ENCODE results near the gene GLCCI1.

GLCCI1 gene

GRCh38 chr7:7964691-7965090 lies 3.9 kb upstream of the GLCCI1 start:
- no peak for DNase-seq

GRCh38 chr7:7965301-7965700 lies 3.3 kb upstream of the GLCCI1 start:
- no peak for DNase-seq

- DNase-seq = no peak
These were observed 2.4 kb upstream of the GLCCI1 start for GRCh38 chr7:7966141-7966734.

- no peak for DNase-seq
These were observed 581 bp upstream of the GLCCI1 start for GRCh38 chr7:7967886-7968543.

GRCh38 chr7:7969306-7970236 lies 975 bp downstream of the GLCCI1 start:
- DNase-seq = no peak

- DNase-seq = no peak
These were observed 1.6 kb downstream of the GLCCI1 start for GRCh38 chr7:7970237-7970530.

- no peak for DNase-seq
These were observed 2.1 kb downstream of the GLCCI1 start for GRCh38 chr7:7970531-7971307.

- no peak for DNase-seq
These were observed 2.9 kb downstream of the GLCCI1 start for GRCh38 chr7:7971308-7972040.

- DNase-seq = no peak
These were observed 3.5 kb downstream of the GLCCI1 start for GRCh38 chr7:7972128-7972527.

GRCh38 chr7:7972922-7973594 lies 4.5 kb downstream of the GLCCI1 start:
- no peak for DNase-seq

- no peak for DNase-seq
These were observed 8.1 kb downstream of the GLCCI1 start for GRCh38 chr7:7976677-7977076.

GRCh38 chr7:7977774-7978173 lies 9.2 kb downstream of the GLCCI1 start:
- DNase-seq = no peak

- DNase-seq = no peak
These were observed 10.3 kb downstream of the GLCCI1 start for GRCh38 chr7:7978860-7979259.

- no peak for DNase-seq
These were observed 11.0 kb downstream of the GLCCI1 start for GRCh38 chr7:7979558-7979957.

GRCh38 chr7:7980134-7980533 lies 11.5 kb downstream of the GLCCI1 start:
- DNase-seq = no peak

- no peak for DNase-seq
These were observed 14.3 kb downstream of the GLCCI1 start for GRCh38 chr7:7982904-7983303.

- DNase-seq = no peak
These were observed 15.8 kb downstream of the GLCCI1 start for GRCh38 chr7:7984424-7984823.

- no peak for DNase-seq
These were observed 20.1 kb downstream of the GLCCI1 start for GRCh38 chr7:7988706-7989105.

GRCh38 chr7:7989133-7989532 lies 20.5 kb downstream of the GLCCI1 start:
- no peak for DNase-seq

GRCh38 chr7:7989616-7990440 lies 21.2 kb downstream of the GLCCI1 start:
- DNase-seq = no peak

- no peak for DNase-seq
These were observed 21.8 kb downstream of the GLCCI1 start for GRCh38 chr7:7990441-7990761.
